Endothelial cell of umbilical vein (primary cell): ENCODE results near the gene TLNRD1. TPM values are rescaled to one million over a fixed set of nuclear protein-coding genes. Genes with fewer than 3 reads are reported as not detected.

Experiments used
- BruUV-seq: library from RNA; stranded (reverse); fragments of 400-500 nt; replicated peaks from 2 replicates; lab custom pipeline; 2021; lab: Mats Ljungman, UMichigan
- CTCF ChIA-PET: fragments of 300-600, 350-600 bp; sonication (Branson Sonifier 250); formaldehyde crosslinking; loops from one replicate; lab custom pipeline; 2021; ENCODE audit warnings: antibody characterized with exemption, inconsistent platforms; lab: Charles Lee
- POLR2A ChIA-PET: fragments of 300-600, 350-600 bp; sonication (Branson Sonifier 250); formaldehyde crosslinking; loops from one replicate; lab custom pipeline; 2021; ENCODE audit warnings: antibody characterized with exemption, inconsistent platforms; lab: Charles Lee
- DNase-seq: peaks from one replicate; pipeline ENCODE4 v3.0.0-alpha.2; 2011; ENCODE audit warnings: low read depth, low spot score
- FAIRE-seq: peaks from 2 replicates; lab custom pipeline; 2011; peaks lifted over from hg19 to GRCh38; lab: Jason Lieb, UNC
- H2AFZ ChIP-seq: 2 replicates; pipeline ENCODE4 v1.6.0; 2012; ENCODE audit warnings: low read depth, low read length, control low read depth, inconsistent platforms
- H3K27ac ChIP-seq: 2 replicates; pipeline ENCODE4 v1.5.1; 2011; ENCODE audit warnings: low read depth, mild to moderate bottlenecking, control low read depth, low read length, moderate library complexity; ENCODE audit not compliant: insufficient read depth
- H3K27me3 ChIP-seq, 2 experiments: 2 replicates each; pipeline versions ENCODE4 v1.6.0 to v1.6.1; 2011; ENCODE audit warnings: low read length in 2 of 2, mixed read lengths in 1 of 2; ENCODE audit not compliant: control insufficient read depth in 2 of 2, insufficient read depth in 2 of 2
- H3K36me3 ChIP-seq, 2 experiments: 2 replicates in 1 of 2; 3 replicates in 1 of 2; pipeline ENCODE4 v1.5.1; 2011; ENCODE audit warnings: low read length in 2 of 2, mild to moderate bottlenecking in 1 of 2, moderate library complexity in 1 of 2; ENCODE audit not compliant: control insufficient read depth in 2 of 2, insufficient read depth in 2 of 2; ENCODE audit errors: extremely low read depth in 1 of 2
- H3K4me1 ChIP-seq: 3 replicates; pipeline ENCODE4 v1.5.1; 2011; ENCODE audit warnings: mild to moderate bottlenecking, low read length; ENCODE audit not compliant: control insufficient read depth, insufficient read depth; ENCODE audit errors: extremely low read depth
- H3K4me2 ChIP-seq: 2 replicates; pipeline ENCODE4 v1.6.1; 2011; ENCODE audit warnings: low read length, control low read depth, mixed read lengths; ENCODE audit not compliant: insufficient read depth
- H3K4me3 ChIP-seq, 3 experiments: fragments of 200-600 bp in 1 of 3; sonication (generic), shearing (Covaris generic) in 1 of 3; replicated peaks in 1 of 3; 2 replicates each; pipeline ENCODE4 v1.5.1; 2011 to 2016; ENCODE audit warnings: control low read depth in 3 of 3, low read length in 3 of 3, mild to moderate bottlenecking in 2 of 3, inconsistent platforms in 1 of 3, low read depth in 1 of 3, moderate library complexity in 1 of 3; ENCODE audit not compliant: insufficient read depth in 1 of 3
- H3K79me2 ChIP-seq: 2 replicates; pipeline ENCODE4 v1.6.0; 2012; ENCODE audit warnings: low read length, inconsistent platforms; ENCODE audit not compliant: control insufficient read depth, insufficient read depth
- H3K9ac ChIP-seq: replicated peaks from 2 replicates; pipeline ENCODE3; 2011; ENCODE audit warnings: low read length, control low read depth; ENCODE audit not compliant: insufficient read depth; ENCODE audit errors: extremely low read depth
- H3K9me1 ChIP-seq: replicated peaks from 3 replicates; pipeline ENCODE4 v1.6.0; 2011; ENCODE audit warnings: mild to moderate bottlenecking, low read length; ENCODE audit not compliant: control insufficient read depth, insufficient read depth; ENCODE audit errors: extremely low read depth
- H3K9me3 ChIP-seq: replicated peaks from 2 replicates; pipeline ENCODE4 v1.5.1; 2012; ENCODE audit warnings: low read length, inconsistent platforms; ENCODE audit not compliant: control insufficient read depth, insufficient read depth
- H4K20me1 ChIP-seq: replicated peaks from 2 replicates; pipeline ENCODE3; 2011; ENCODE audit warnings: mild to moderate bottlenecking, low read length; ENCODE audit not compliant: control insufficient read depth, insufficient read depth; ENCODE audit errors: extremely low read depth
- MYC ChIP-seq: IDR thresholded peaks from one replicate; pipeline ENCODE4 v1.6.1; 2011; ENCODE audit warnings: mild to moderate bottlenecking, low read depth, low read length
- POLR2A ChIP-seq: IDR thresholded peaks from 2 replicates; pipeline ENCODE4 v1.6.1; 2012; ENCODE audit warnings: low read depth, mild to moderate bottlenecking, control low read depth, low read length
- POLR2AphosphoS5 ChIP-seq: IDR thresholded peaks from 2 replicates; pipeline ENCODE4 v1.6.1; 2012; ENCODE audit warnings: low read depth, mild to moderate bottlenecking, control low read depth, low read length, moderate library complexity; ENCODE audit not compliant: insufficient read depth
- dilution Hi-C: fragments of 300-500 bp; cut with MboI; formaldehyde crosslinking; loops from one replicate; pipeline ENCODE4 v1.15.0; 2019; ENCODE audit warnings: low sequenced_read_pairs; ENCODE audit not compliant: extremely low pct_ligation_motif_present
- intact Hi-C: fragments of 100-400 bp; cut with micrococcal nuclease; formaldehyde crosslinking; loops from one replicate; pipeline ENCODE4 v1.10.0; 2022
- polyA plus RNA-seq, 4 experiments: library from polyadenylated mRNA; depleted of rRNA in 3 of 4; stranded (reverse) in 3 of 4; unstranded in 1 of 4; fragments of >200 nt; gene quantifications; 2 replicates each; pipeline versions ENCODE4 v1.2.1 to v1.2.3, GENCODE V29; 2011 to 2012; ENCODE audit warnings: missing spikeins in 1 of 4
- total RNA-seq: library from RNA; stranded (reverse); gene quantifications from 2 replicates; pipeline ENCODE4 v1.2.3, GENCODE V29; 2021
- TF ChIP-seq, protein P1 (sequence below), 2 donors: IDR thresholded peaks; 1 replicate in 1 of 2; 2 replicates in 1 of 2; pipeline ENCODE4 v1.5.1; 2011; ENCODE audit warnings: low read length in 2 of 2, mild to moderate bottlenecking in 2 of 2, moderate library complexity in 2 of 2, control low read depth in 1 of 2, inconsistent platforms in 1 of 2, low read depth in 1 of 2; ENCODE audit not compliant: insufficient read depth in 1 of 2; ENCODE audit errors: extremely low read depth in 1 of 2
- TF ChIP-seq, protein P2 (sequence below): IDR thresholded peaks from 2 replicates; pipeline ENCODE4 v1.6.1; 2011; ENCODE audit not compliant: insufficient read depth, insufficient read length

TLNRD1 gene
- total and polyA plus RNA-seq, 2 donors (not counting 3 experiments of a cell fraction or from before 2014, with no cell fraction given) = 17.8 to 33.0 TPM

DNA sequence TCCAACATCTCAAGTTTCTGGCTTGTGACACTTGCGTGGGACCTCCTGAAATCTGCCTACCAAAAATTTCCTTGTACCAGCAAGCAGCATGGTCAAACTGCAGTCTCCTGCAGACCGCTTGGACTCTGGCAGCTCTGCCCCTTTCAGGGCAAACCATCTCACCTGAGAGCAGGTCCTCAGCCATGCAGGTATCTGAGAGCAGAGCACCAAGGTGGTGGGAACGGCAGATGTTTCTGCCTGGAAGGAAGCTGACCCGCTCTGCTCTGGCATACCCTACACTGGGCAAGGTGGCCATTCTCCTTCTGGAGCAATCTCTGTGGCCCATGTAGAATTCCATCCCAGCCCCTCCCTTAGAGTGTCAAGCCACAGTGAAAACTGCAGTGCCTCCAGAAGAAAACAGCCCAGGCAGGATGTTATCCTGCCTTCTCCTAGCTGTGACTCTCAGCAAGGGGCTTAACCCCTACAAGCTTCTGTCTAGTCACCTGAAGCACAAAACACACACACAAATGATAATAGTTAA is 32.7 kb upstream of the TLNRD1 start:
- FAIRE-seq (no peak), DNase-seq (no peak)
- Histone ChIP-seq H3K9me3 (no peaks in the 10 kb centered on the region), H3K79me2 (no peaks in the 10 kb centered on the region), H3K9ac (no peak overlapping the region), H4K20me1 (no peaks in the 10 kb centered on the region), H3K9me1 (no peaks in the 10 kb centered on the region), H3K36me3 (peaks cover 0 to 6% of the 10 kb centered on the region in 2 experiments), H3K4me2 (no peak overlapping the region), H3K4me1 (no peaks in the 10 kb centered on the region), H3K27me3 (no peaks in the 10 kb centered on the region), H3K27ac (no peak overlapping the region), H2AFZ (no peak overlapping the region), H3K4me3 (no peak overlapping the region)
- intact Hi-C loops (no loop called here), dilution Hi-C loops (no loop called here)
- ChIA-PET POLR2A (no interaction called here), CTCF (interaction anchor here (1.4 to 6.5 kb wide), 9 partner anchors 9 to 513 kb away, joined by 3 to 101 read pairs (median 20); partner anchors contain the start of gene CEMIP)
- no TSS peak for BruUV-seq
- TF ChIP-seq POLR2AphosphoS5 (no peak), POLR2A (no peak)
- TF ChIP-seq, protein P1, sequence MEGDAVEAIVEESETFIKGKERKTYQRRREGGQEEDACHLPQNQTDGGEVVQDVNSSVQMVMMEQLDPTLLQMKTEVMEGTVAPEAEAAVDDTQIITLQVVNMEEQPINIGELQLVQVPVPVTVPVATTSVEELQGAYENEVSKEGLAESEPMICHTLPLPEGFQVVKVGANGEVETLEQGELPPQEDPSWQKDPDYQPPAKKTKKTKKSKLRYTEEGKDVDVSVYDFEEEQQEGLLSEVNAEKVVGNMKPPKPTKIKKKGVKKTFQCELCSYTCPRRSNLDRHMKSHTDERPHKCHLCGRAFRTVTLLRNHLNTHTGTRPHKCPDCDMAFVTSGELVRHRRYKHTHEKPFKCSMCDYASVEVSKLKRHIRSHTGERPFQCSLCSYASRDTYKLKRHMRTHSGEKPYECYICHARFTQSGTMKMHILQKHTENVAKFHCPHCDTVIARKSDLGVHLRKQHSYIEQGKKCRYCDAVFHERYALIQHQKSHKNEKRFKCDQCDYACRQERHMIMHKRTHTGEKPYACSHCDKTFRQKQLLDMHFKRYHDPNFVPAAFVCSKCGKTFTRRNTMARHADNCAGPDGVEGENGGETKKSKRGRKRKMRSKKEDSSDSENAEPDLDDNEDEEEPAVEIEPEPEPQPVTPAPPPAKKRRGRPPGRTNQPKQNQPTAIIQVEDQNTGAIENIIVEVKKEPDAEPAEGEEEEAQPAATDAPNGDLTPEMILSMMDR (IDR thresholded peaks at IDR 0.05; ENCODE audit: extremely low read depth in 1 of 2, insufficient read depth in 1 of 2, low read depth in 1 of 2, low read length in 2 of 2) = no peak
- TF ChIP-seq, protein P2, sequence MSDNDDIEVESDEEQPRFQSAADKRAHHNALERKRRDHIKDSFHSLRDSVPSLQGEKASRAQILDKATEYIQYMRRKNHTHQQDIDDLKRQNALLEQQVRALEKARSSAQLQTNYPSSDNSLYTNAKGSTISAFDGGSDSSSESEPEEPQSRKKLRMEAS = no peak

DNA sequence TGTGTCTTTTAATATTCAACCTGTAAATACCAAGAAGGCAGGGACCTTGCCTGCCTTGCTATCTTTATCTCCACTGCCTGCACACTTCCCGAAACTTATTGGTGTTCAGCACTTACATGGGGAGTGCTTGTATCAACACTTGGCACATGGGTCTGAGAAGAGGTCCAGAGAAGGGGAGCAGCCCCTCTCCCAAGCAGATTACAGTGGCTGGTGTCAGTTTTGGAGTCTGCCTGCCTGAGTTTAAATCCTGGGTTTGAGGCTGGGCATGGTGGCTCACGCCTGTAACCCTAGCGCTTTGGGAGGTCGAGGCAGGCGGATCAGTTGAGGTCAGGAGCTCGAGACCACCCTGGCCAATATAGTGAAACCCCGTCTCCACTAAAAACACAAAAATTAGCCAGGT is 31.4 kb upstream of the TLNRD1 start:
- H3K36me3 ChIP-seq = peaks cover 0 to 6% of the 10 kb centered on the region in 2 experiments
- dilution Hi-C loops (no loop called here), intact Hi-C loops (no loop called here)
- BruUV-seq = no TSS peak
- H2AFZ ChIP-seq = no peak overlapping the region
- no peak for DNase-seq
- H3K79me2 ChIP-seq = no peaks in the 10 kb centered on the region
- H3K4me2 ChIP-seq = no peak overlapping the region
- no peaks in the 10 kb centered on the region for H3K4me1 ChIP-seq
- no peak overlapping the region for H3K4me3 ChIP-seq
- no peaks in the 10 kb centered on the region for H3K9me3 ChIP-seq
- POLR2A ChIA-PET = no interaction called here
- no peak for FAIRE-seq
- no peak overlapping the region for H3K27ac ChIP-seq
- CTCF ChIA-PET = interaction anchor here (0.5 to 6.5 kb wide), 53 partner anchors 8 to 551 kb away, joined by 3 to 101 read pairs (median 5); partner anchors contain the start of genes ABHD17C, CEMIP and MESD
- H3K27me3 ChIP-seq = no peaks in the 10 kb centered on the region
- no peak for TF ChIP-seq MYC
- TF ChIP-seq, protein P2 = no peak
- TF ChIP-seq, protein P1 (IDR thresholded peaks at IDR 0.05; ENCODE audit: extremely low read depth in 1 of 2, insufficient read depth in 1 of 2, low read depth in 1 of 2, low read length in 2 of 2) = no peak
- H4K20me1 ChIP-seq = no peaks in the 10 kb centered on the region
- no peaks in the 10 kb centered on the region for H3K9me1 ChIP-seq
- H3K9ac ChIP-seq = no peak overlapping the region
